OCI-LY3 (cell line): ENCODE measurements around the gene CCDC89.

Experiments
- H2AFZ ChIP-seq: fragments of 200-600, 300-600 bp; shearing (Covaris generic); 2 replicates; pipeline ENCODE4 v1.6.0; 2014; ENCODE audit warnings: antibody characterized with exemption, low read depth, low read length
- H3K27ac ChIP-seq: fragments of 200-600, 300-600 bp; sonication (generic); 2 replicates; pipeline ENCODE4 v1.5.1; 2014; ENCODE audit warnings: mild to moderate bottlenecking, low read length, moderate library complexity, mixed read lengths
- H3K27me3 ChIP-seq: fragments of 200-600, 300-600 bp; sonication (generic); 2 replicates; pipeline ENCODE4 v1.6.1; 2014; ENCODE audit warnings: low read depth, low read length, mixed read lengths
- H3K36me3 ChIP-seq: fragments of 200-600, 300-600 bp; sonication (generic); replicated peaks from 2 replicates; pipeline ENCODE3; 2014; ENCODE audit warnings: low read depth, low read length, mixed read lengths
- H3K4me1 ChIP-seq: fragments of 300-600, 200-600 bp; sonication (generic); 2 replicates; pipeline ENCODE4 v1.6.1; 2014; ENCODE audit warnings: low read length, mixed read lengths
- H3K4me2 ChIP-seq: fragments of 200-600, 300-600 bp; sonication (generic); 2 replicates; pipeline ENCODE4 v1.6.1; 2014; ENCODE audit warnings: low read length, mixed read lengths
- H3K4me3 ChIP-seq: fragments of 300-600, 200-600 bp; sonication (generic); 2 replicates; pipeline ENCODE4 v1.5.1; 2014; ENCODE audit warnings: antibody characterized with exemption, mild to moderate bottlenecking, low read length, moderate library complexity
- H3K79me2 ChIP-seq: fragments of 300-600, 200-600 bp; shearing (Covaris generic); 2 replicates; pipeline ENCODE4 v1.6.1; 2014; ENCODE audit warnings: mild to moderate bottlenecking, low read length, mixed read lengths
- H3K9ac ChIP-seq: fragments of 300-600, 200-600 bp; shearing (Covaris generic); 2 replicates; pipeline ENCODE4 v1.6.0; 2014; ENCODE audit warnings: mild to moderate bottlenecking, low read length, moderate library complexity
- H3K9me3 ChIP-seq: fragments of 200-600, 300-600 bp; shearing (Covaris generic); 2 replicates; pipeline ENCODE4 v1.6.1; 2014; ENCODE audit warnings: low read length, mixed read lengths; ENCODE audit not compliant: insufficient read depth
- H4K20me1 ChIP-seq: fragments of 200-600, 300-600 bp; sonication (generic); 2 replicates; pipeline ENCODE4 v1.6.1; 2016; ENCODE audit warnings: low read length, mixed read lengths; ENCODE audit not compliant: insufficient read depth
- CTCF ChIP-seq: fragments of 200-600, 300-600 bp; sonication (generic); IDR thresholded peaks from 2 replicates; pipeline ENCODE4 v1.5.1; 2014; ENCODE audit warnings: antibody characterized with exemption, low read length, low read depth
- EZH2phosphoT487 ChIP-seq: fragments of 200-600 bp; shearing (Covaris generic); IDR thresholded peaks from 2 replicates; pipeline ENCODE4 v1.6.1; 2018; ENCODE audit warnings: antibody characterized with exemption, mixed run types, low read depth

Gene CCDC89

GRCh38 chr11:85709941-85710702, 24.1 kb upstream of the CCDC89 start:
- Histone ChIP-seq H3K4me3 (no peak overlapping the region), H3K79me2 (no peaks in the 10 kb centered on the region), H3K4me2 (no peak overlapping the region), H3K9me3 (no peaks in the 10 kb centered on the region), H3K27ac (no peak overlapping the region), H2AFZ (no peak overlapping the region), H3K36me3 (no peaks in the 10 kb centered on the region), H3K27me3 (no peaks in the 10 kb centered on the region; the same call in 1 of the 2 replicates), H3K9ac (no peak overlapping the region), H3K4me1 (no peaks in the 10 kb centered on the region), H4K20me1 (no peaks in the 10 kb centered on the region)
- no peak for TF ChIP-seq EZH2phosphoT487
- no peak for TF ChIP-seq CTCF

- Histone ChIP-seq H3K36me3 (no peaks in the 10 kb centered on the region), H2AFZ (no peak overlapping the region), H3K4me2 (no peak overlapping the region), H3K4me3 (no peak overlapping the region), H3K27me3 (no peaks in the 10 kb centered on the region; the same call in 1 of the 2 replicates), H4K20me1 (no peaks in the 10 kb centered on the region), H3K79me2 (no peaks in the 10 kb centered on the region), H3K9ac (no peak overlapping the region), H3K9me3 (no peaks in the 10 kb centered on the region), H3K27ac (no peak overlapping the region), H3K4me1 (peaks cover under 1% of the 10 kb centered on the region)
- TF ChIP-seq CTCF, result no peak
- no peak for TF ChIP-seq EZH2phosphoT487
These were observed 19.8 kb upstream of the CCDC89 start for GRCh38 chr11:85705800-85706199.

GRCh38 chr11:85704967-85705366, 19.0 kb upstream of the CCDC89 start:
- Histone ChIP-seq H3K4me1 (peaks cover 9% of the 10 kb centered on the region), H3K27ac (no peak overlapping the region)

More at GRCh38 chr11:85704967-85705366, 19.0 kb upstream of the CCDC89 start:
- Histone ChIP-seq H2AFZ (no peak overlapping the region), H3K79me2 (no peaks in the 10 kb centered on the region), H3K36me3 (no peaks in the 10 kb centered on the region), H3K4me3 (no peak overlapping the region), H4K20me1 (no peaks in the 10 kb centered on the region), H3K9me3 (no peaks in the 10 kb centered on the region), H3K9ac (no peak overlapping the region), H3K4me2 (no peak overlapping the region), H3K27me3 (no peaks in the 10 kb centered on the region; the same call in 1 of the 2 replicates)
- TF ChIP-seq EZH2phosphoT487, result no peak
- no peak for TF ChIP-seq CTCF
